ENCODE data around the gene NTF3. TPM values are rescaled to one million over a fixed set of nuclear protein-coding genes. Genes with fewer than 3 reads are reported as not detected.

NTF3 gene
- total and polyA plus RNA-seq, 2 donors (not counting 1 experiment from before 2014, with no cell fraction given), result 5.9 to 12.5 TPM

DNA sequence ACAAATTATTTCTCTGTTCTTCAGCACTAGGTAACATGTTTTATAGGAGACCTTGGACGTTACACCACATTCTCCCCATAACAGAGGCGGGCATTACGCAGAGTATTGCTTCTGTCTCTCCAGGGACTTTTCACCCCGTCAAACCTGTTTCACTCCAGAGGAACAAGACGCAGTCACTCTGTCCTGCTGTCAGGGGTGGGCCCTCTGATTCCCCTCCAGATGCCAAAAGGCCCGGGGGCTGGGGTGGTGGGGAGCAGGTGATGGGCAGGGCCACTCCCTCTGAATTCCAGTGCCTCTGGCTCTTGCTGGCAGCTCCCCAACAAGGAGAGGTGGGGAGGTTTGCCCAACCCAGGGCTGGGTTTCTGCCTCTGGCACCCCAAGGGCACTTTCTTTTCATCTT is 71.9 kb downstream of the NTF3 start:
- Histone ChIP-seq H3K79me2 (ENCODE audit: control insufficient read depth, insufficient read depth, low read length) (no peaks in the 10 kb centered on the region), H2AFZ (ENCODE audit: low read length) (no peak overlapping the region), H3K4me2 (ENCODE audit: extremely low read depth, insufficient read depth, low read length) (no peak overlapping the region), H4K20me1 (ENCODE audit: control insufficient read depth, extremely low read depth, insufficient read depth, low read length) (no peaks in the 10 kb centered on the region), H3K4me3 (replicated peaks in 1 of 4; ENCODE audit: control extremely low read depth in 1 of 4, insufficient read depth in 1 of 4, low read depth in 3 of 4, low read length in 4 of 4) (no peak overlapping the region), H3K9me3 (ENCODE audit: control insufficient read depth, insufficient read depth, low read depth, low read length) (no peaks in the 10 kb centered on the region), H3K9ac (ENCODE audit: insufficient read depth, low read length) (no peak overlapping the region), H3K36me3 (ENCODE audit: control insufficient read depth, insufficient read depth, low read length) (no peaks in the 10 kb centered on the region), H3K27ac (ENCODE audit: insufficient read depth, low read length) (no peak overlapping the region), H3K27me3 (ENCODE audit: control insufficient read depth, insufficient read depth, low read length) (no peaks in the 10 kb centered on the region), H3K4me1 (ENCODE audit: control insufficient read depth, extremely low read depth, insufficient read depth, low read length) (peaks cover 12% of the 10 kb centered on the region)
- TF ChIP-seq, protein P1, sequence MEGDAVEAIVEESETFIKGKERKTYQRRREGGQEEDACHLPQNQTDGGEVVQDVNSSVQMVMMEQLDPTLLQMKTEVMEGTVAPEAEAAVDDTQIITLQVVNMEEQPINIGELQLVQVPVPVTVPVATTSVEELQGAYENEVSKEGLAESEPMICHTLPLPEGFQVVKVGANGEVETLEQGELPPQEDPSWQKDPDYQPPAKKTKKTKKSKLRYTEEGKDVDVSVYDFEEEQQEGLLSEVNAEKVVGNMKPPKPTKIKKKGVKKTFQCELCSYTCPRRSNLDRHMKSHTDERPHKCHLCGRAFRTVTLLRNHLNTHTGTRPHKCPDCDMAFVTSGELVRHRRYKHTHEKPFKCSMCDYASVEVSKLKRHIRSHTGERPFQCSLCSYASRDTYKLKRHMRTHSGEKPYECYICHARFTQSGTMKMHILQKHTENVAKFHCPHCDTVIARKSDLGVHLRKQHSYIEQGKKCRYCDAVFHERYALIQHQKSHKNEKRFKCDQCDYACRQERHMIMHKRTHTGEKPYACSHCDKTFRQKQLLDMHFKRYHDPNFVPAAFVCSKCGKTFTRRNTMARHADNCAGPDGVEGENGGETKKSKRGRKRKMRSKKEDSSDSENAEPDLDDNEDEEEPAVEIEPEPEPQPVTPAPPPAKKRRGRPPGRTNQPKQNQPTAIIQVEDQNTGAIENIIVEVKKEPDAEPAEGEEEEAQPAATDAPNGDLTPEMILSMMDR (conservative IDR thresholded peaks at IDR 0.05 in 1 of 2, IDR thresholded peaks at IDR 0.05 in 1 of 2; ENCODE audit: low read depth in 1 of 2, low read length in 2 of 2), result no peak
- no peak for TF ChIP-seq EZH2 (IDR thresholded peaks at IDR 0.05; ENCODE audit: low read length, missing control alignments)
- no peak for DNase-seq (ENCODE audit: low read depth in 2 of 2)

DNA sequence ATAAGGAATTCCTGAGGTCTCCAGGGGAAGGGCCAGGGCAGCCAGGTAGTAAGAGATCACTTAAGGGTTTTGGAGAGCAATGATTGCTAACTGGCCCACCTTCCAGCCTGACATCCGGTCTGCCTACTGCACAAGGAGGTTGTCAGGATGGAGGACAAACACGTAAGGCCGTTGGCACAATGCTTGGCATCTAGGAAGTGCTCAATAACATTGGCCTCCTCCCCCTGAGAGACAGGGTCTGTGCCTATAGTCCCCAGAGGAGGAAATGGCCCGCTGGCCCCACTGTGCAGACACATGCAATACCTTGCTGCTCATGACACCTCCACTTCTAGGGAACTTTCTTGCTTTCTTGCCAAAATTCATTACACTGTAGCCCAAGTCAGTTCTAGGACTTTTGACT is 73.2 kb downstream of the NTF3 start:
- H3K4me3 ChIP-seq (replicated peaks in 1 of 4; ENCODE audit: control extremely low read depth in 1 of 4, insufficient read depth in 1 of 4, low read depth in 3 of 4, low read length in 4 of 4), result no peak overlapping the region
- H3K9me3 ChIP-seq (ENCODE audit: control insufficient read depth, insufficient read depth, low read depth, low read length), result no peaks in the 10 kb centered on the region
- H3K27me3 ChIP-seq (ENCODE audit: control insufficient read depth, insufficient read depth, low read length), result no peaks in the 10 kb centered on the region

DNA sequence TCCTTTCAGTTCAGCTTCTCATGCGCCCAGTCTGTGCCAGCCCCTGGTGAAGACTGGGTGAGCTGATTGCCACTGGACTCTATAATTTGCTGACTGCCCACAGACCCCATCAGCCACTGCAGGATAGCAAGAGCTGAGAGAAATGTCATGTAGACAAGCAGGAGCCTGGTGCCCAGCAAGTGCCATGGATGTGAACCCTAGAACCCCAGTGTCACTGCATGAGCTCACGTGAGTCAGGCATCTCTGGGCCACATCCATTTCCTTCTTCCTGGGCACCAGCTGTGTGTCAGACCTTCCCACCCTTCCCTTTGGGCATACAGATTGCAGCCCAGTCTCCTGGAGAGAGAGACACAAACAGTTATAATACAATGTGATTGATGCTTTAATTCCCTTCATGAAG is 73.8 kb downstream of the NTF3 start:
- no peak overlapping the region for H3K27ac ChIP-seq (ENCODE audit: insufficient read depth, low read length)
- peaks cover 3% of the 10 kb centered on the region for H3K4me1 ChIP-seq (ENCODE audit: control insufficient read depth, extremely low read depth, insufficient read depth, low read length)
- no peak overlapping the region for H3K9ac ChIP-seq (ENCODE audit: insufficient read depth, low read length)
- no peaks in the 10 kb centered on the region for H3K9me3 ChIP-seq (ENCODE audit: control insufficient read depth, insufficient read depth, low read depth, low read length)
- no peaks in the 10 kb centered on the region for H3K27me3 ChIP-seq (ENCODE audit: control insufficient read depth, insufficient read depth, low read length)
- H2AFZ ChIP-seq (ENCODE audit: low read length), result no peak overlapping the region
- H3K79me2 ChIP-seq (ENCODE audit: control insufficient read depth, insufficient read depth, low read length), result no peaks in the 10 kb centered on the region
- H3K4me3 ChIP-seq (replicated peaks in 1 of 4; ENCODE audit: control extremely low read depth in 1 of 4, insufficient read depth in 1 of 4, low read depth in 3 of 4, low read length in 4 of 4), result no peak overlapping the region
- DNase-seq (ENCODE audit: low read depth in 2 of 2), result no peak
- no peaks in the 10 kb centered on the region for H4K20me1 ChIP-seq (ENCODE audit: control insufficient read depth, extremely low read depth, insufficient read depth, low read length)
- no peaks in the 10 kb centered on the region for H3K36me3 ChIP-seq (ENCODE audit: control insufficient read depth, insufficient read depth, low read length)
- H3K4me2 ChIP-seq (ENCODE audit: extremely low read depth, insufficient read depth, low read length), result no peak overlapping the region
- TF ChIP-seq, protein P1 (conservative IDR thresholded peaks at IDR 0.05 in 1 of 2, IDR thresholded peaks at IDR 0.05 in 1 of 2; ENCODE audit: low read depth in 1 of 2, low read length in 2 of 2), result no peak
- TF ChIP-seq EZH2 (IDR thresholded peaks at IDR 0.05; ENCODE audit: low read length, missing control alignments), result no peak

More for the DNA sequence above, 73.2 kb downstream of the NTF3 start:
- TF ChIP-seq, protein P1 (conservative IDR thresholded peaks at IDR 0.05 in 1 of 2, IDR thresholded peaks at IDR 0.05 in 1 of 2; ENCODE audit: low read depth in 1 of 2, low read length in 2 of 2), result no peak
- no peak for TF ChIP-seq EZH2 (IDR thresholded peaks at IDR 0.05; ENCODE audit: low read length, missing control alignments)
- no peak for DNase-seq (ENCODE audit: low read depth in 2 of 2)
- no peak overlapping the region for H2AFZ ChIP-seq (ENCODE audit: low read length)
- H3K4me1 ChIP-seq (ENCODE audit: control insufficient read depth, extremely low read depth, insufficient read depth, low read length), result peaks cover 7% of the 10 kb centered on the region
- no peaks in the 10 kb centered on the region for H3K36me3 ChIP-seq (ENCODE audit: control insufficient read depth, insufficient read depth, low read length)
- no peak overlapping the region for H3K4me2 ChIP-seq (ENCODE audit: extremely low read depth, insufficient read depth, low read length)
- H3K79me2 ChIP-seq (ENCODE audit: control insufficient read depth, insufficient read depth, low read length), result no peaks in the 10 kb centered on the region
- H3K27ac ChIP-seq (ENCODE audit: insufficient read depth, low read length), result no peak overlapping the region
- H4K20me1 ChIP-seq (ENCODE audit: control insufficient read depth, extremely low read depth, insufficient read depth, low read length), result no peaks in the 10 kb centered on the region
- no peak overlapping the region for H3K9ac ChIP-seq (ENCODE audit: insufficient read depth, low read length)
